K562 (cell line): ENCODE results near the gene KLHDC7B. TPM values are rescaled to one million over a fixed set of nuclear protein-coding genes. Genes with fewer than 3 reads are reported as not detected.

Experiments used
- ATAC-seq: fragments of 200-7000 bp; cut with Tn5 transposase; 3 replicates; pipeline ENCODE4 v1.9.1; 2020; ENCODE audit warnings: moderate library complexity
- BruUV-seq: library from RNA; stranded (reverse); fragments of 400-500 nt; replicated peaks from 2 replicates; lab custom pipeline; 2021; lab: Mats Ljungman, UMichigan
- CTCF ChIA-PET: fragments of 300-600 bp; formaldehyde crosslinking; extraction: SDS; loops from one replicate; lab custom pipeline; 2021; ENCODE audit warnings: low intra/inter-chr PET ratio; lab: Yijun Ruan, JAX
- POLR2A ChIA-PET: fragments of 300-600, 350-650 bp; sonication (Branson Sonifier 250); formaldehyde crosslinking; extraction: SDS; loops from one replicate; lab custom pipeline; 2021; ENCODE audit warnings: antibody characterized with exemption, inconsistent platforms; lab: Yijun Ruan, JAX
- DNase-seq, 4 experiments: peaks; one replicate each; pipeline versions ENCODE4 v3.0.0 to v3.0.0-alpha.2; 2011 to 2018; ENCODE audit warnings: low spot score in 3 of 4, mixed read lengths in 3 of 4; ENCODE audit errors: extremely low read depth in 1 of 4
- FAIRE-seq: peaks from 2 replicates; lab custom pipeline; 2011; peaks lifted over from hg19 to GRCh38; lab: Jason Lieb, UNC
- H2AFZ ChIP-seq: 2 replicates; pipeline ENCODE4 v1.6.0; 2011; ENCODE audit warnings: low read depth, low read length, control low read depth, inconsistent platforms
- H3K27ac ChIP-seq: fragments of 200-600 bp; 3 replicates; pipeline ENCODE4 v1.8.0; 2011; ENCODE audit warnings: low read depth, mild to moderate bottlenecking, control low read depth, inconsistent platforms, low read length, moderate library complexity, mixed read lengths; ENCODE audit errors: extremely low read depth
- H3K27me3 ChIP-seq, 2 experiments: fragments of 300-600 bp in 1 of 2; 2 replicates in 1 of 2; 3 replicates in 1 of 2; pipeline versions ENCODE4 v1.6.0 to v1.8.0; 2011; ENCODE audit warnings: inconsistent platforms in 2 of 2, low read length in 2 of 2, mild to moderate bottlenecking in 1 of 2, mixed read lengths in 1 of 2, moderate library complexity in 1 of 2; ENCODE audit not compliant: control insufficient read depth in 2 of 2, insufficient read depth in 2 of 2
- H3K36me3 ChIP-seq: fragments of 300-600 bp; 3 replicates; pipeline ENCODE4 v1.8.0; 2011; ENCODE audit warnings: mild to moderate bottlenecking, low read length, inconsistent platforms; ENCODE audit not compliant: control insufficient read depth, insufficient read depth
- H3K4me1 ChIP-seq, 2 experiments: fragments of 200-600 bp in 1 of 2; replicated peaks in 1 of 2; 2 replicates in 1 of 2; 3 replicates in 1 of 2; pipeline versions ENCODE4 v1.5.1 to v1.8.0; 2011; ENCODE audit warnings: inconsistent platforms in 2 of 2, low read length in 2 of 2, mild to moderate bottlenecking in 1 of 2, mixed read lengths in 1 of 2, moderate library complexity in 1 of 2; ENCODE audit not compliant: control insufficient read depth in 2 of 2, insufficient read depth in 2 of 2
- H3K4me2 ChIP-seq: 2 replicates; pipeline ENCODE4 v1.6.1; 2011; ENCODE audit warnings: low read length, control low read depth, inconsistent platforms, mixed read lengths; ENCODE audit not compliant: insufficient read depth
- H3K4me3 ChIP-seq: fragments of 200-600 bp; sonication (generic), shearing (Covaris generic); 2 replicates; pipeline ENCODE4 v1.5.1; 2016; ENCODE audit warnings: control low read depth, inconsistent platforms
- H3K79me2 ChIP-seq: fragments of 200-600 bp; 3 replicates; pipeline ENCODE4 v1.8.0; 2011; ENCODE audit warnings: low read length, inconsistent platforms; ENCODE audit not compliant: control insufficient read depth, insufficient read depth
- H3K9ac ChIP-seq, 2 experiments: 2 replicates each; pipeline versions ENCODE4 v1.6.0 to v1.6.1; 2011; ENCODE audit warnings: low read depth in 2 of 2, low read length in 2 of 2, control low read depth in 1 of 2, inconsistent platforms in 1 of 2, mild to moderate bottlenecking in 1 of 2, mixed read lengths in 1 of 2; ENCODE audit not compliant: insufficient read depth in 1 of 2
- H3K9me1 ChIP-seq: one replicate; pipeline ENCODE4 v1.6.0; 2011; ENCODE audit warnings: inconsistent platforms, mild to moderate bottlenecking, low read length, moderate library complexity; ENCODE audit not compliant: control insufficient read depth, insufficient read depth
- H3K9me3 ChIP-seq: replicated peaks from 2 replicates; pipeline ENCODE4 v1.5.1; 2011; ENCODE audit warnings: low read depth, low read length, inconsistent platforms; ENCODE audit not compliant: control insufficient read depth, insufficient read depth
- H4K20me1 ChIP-seq: replicated peaks from 2 replicates; pipeline ENCODE4 v1.6.1; 2011; ENCODE audit warnings: low read length, inconsistent platforms, mixed read lengths; ENCODE audit not compliant: control insufficient read depth, insufficient read depth
- ELF4 ChIP-seq: fragments of 450-650 bp; formaldehyde crosslinking; IDR thresholded peaks from 2 replicates; pipeline ENCODE4 v1.4.0; 2022; ENCODE audit warnings: missing genetic modification characterization
- HDAC1 ChIP-seq, 2 experiments: fragments of 450-650 bp; IDR thresholded peaks; 2 replicates each; pipeline ENCODE4 v1.6.1; 2016 to 2017; ENCODE audit warnings: inconsistent platforms in 1 of 2, mild to moderate bottlenecking in 1 of 2, moderate library complexity in 1 of 2
- HNRNPL ChIP-seq: fragments of 200-400 bp; formaldehyde crosslinking; IDR thresholded peaks from 2 replicates; pipeline ENCODE4 v1.6.1; 2017; ENCODE audit warnings: low read depth, mild to moderate bottlenecking, low read length
- OTX1 ChIP-seq: fragments of 450-650 bp; formaldehyde crosslinking; IDR thresholded peaks from 2 replicates; pipeline ENCODE4 v1.4.0; 2022; ENCODE audit warnings: mild to moderate bottlenecking
- PPARD ChIP-seq: fragments of 250-450 bp; sonication (Bioruptor Pico); IDR thresholded peaks from 2 replicates; pipeline ENCODE4 v1.8.0; 2022; ENCODE audit warnings: inconsistent platforms, mild to moderate bottlenecking, moderate library complexity
- SNRNP70 ChIP-seq: fragments of 200-400 bp; formaldehyde crosslinking; optimal IDR thresholded peaks from 2 replicates; pipeline ENCODE3; 2017; ENCODE audit warnings: low read depth, low read length
- WHSC1 ChIP-seq: IDR thresholded peaks from one replicate; pipeline ENCODE4 v1.6.1; 2012; ENCODE audit warnings: low read length, control low read depth, inconsistent platforms
- ZBTB26 ChIP-seq: fragments of 450-650 bp; formaldehyde crosslinking; IDR thresholded peaks from 2 replicates; pipeline ENCODE4 v1.4.0; 2022; ENCODE audit warnings: missing genetic modification characterization
- ZNF217 ChIP-seq: sonication (generic); formaldehyde crosslinking; IDR thresholded peaks from 2 replicates; pipeline ENCODE4 v1.8.0; 2022; ENCODE audit warnings: mild to moderate bottlenecking, missing genetic modification reagents
- WGBS: fragments of 100-300 bp; shearing (Covaris generic); methylation state at CpG from one replicate; pipeline ENCODE4 v1.1.6; 2016; ENCODE audit warnings: low coverage, mixed read lengths; ENCODE audit not compliant: insufficient coverage; ENCODE audit errors: missing lambda C conversion rate; 5-methylcytosine and 5-hydroxymethylcytosine counted together
- in situ Hi-C: fragments of 300-500 bp; cut with MboI; formaldehyde crosslinking; loops from 4 replicates; pipeline ENCODE4 v1.15.0; 2018; ENCODE audit warnings: inconsistent platforms, mixed read lengths
- intact Hi-C: fragments of 100-400 bp; cut with micrococcal nuclease; formaldehyde crosslinking; loops from 2 replicates; pipeline ENCODE4 v1.14.2; 2022
- polyA plus RNA-seq, 8 experiments: library from polyadenylated mRNA; depleted of rRNA in 4 of 8; stranded (reverse) in 5 of 8; unstranded in 3 of 8; fragments of >200 nt; fragmentation: Nextera tagmentation in 2 of 8; fragmentation: Illumina TruSeq in 1 of 8; extraction: Ambion mirVana in 2 of 8; extraction: Trizol in 1 of 8; gene quantifications; 2 replicates each; pipeline versions ENCODE4 v1.2.1 to v1.2.3, GENCODE V29; 2011 to 2014; ENCODE audit warnings: inconsistent platforms in 1 of 8, missing spikeins in 1 of 8
- total RNA-seq, 7 experiments: library from RNA; depleted of rRNA in 6 of 7; stranded (reverse); fragments of >200 nt in 6 of 7; fragmentation: Illumina TruSeq in 2 of 7; extraction: Trizol in 2 of 7; gene quantifications; 2 replicates each; pipeline versions ENCODE4 v1.2.1 to v1.2.3, GENCODE V29; 2011 to 2021; ENCODE audit warnings: low replicate concordance in 1 of 7
- TF ChIP-seq, protein P1 (sequence below): IDR thresholded peaks from 2 replicates; pipeline ENCODE4 v1.6.1; 2012; ENCODE audit warnings: low read depth, low read length, improper control_type of control experiment, borderline replicate concordance
- TF ChIP-seq, protein P2 (sequence below): fragments of 250-450 bp; sonication (Bioruptor Pico); IDR thresholded peaks from 2 replicates; pipeline ENCODE4 v1.5.0; 2021; ENCODE audit warnings: mild to moderate bottlenecking, borderline replicate concordance

The KLHDC7B gene
- total and polyA plus RNA-seq, 9 of the 15 experiments (the other 6 are each of a cell fraction or from before 2014, with no cell fraction given): 0.04 to 0.22 (median 0.05) TPM; not detected in 4

DNA sequence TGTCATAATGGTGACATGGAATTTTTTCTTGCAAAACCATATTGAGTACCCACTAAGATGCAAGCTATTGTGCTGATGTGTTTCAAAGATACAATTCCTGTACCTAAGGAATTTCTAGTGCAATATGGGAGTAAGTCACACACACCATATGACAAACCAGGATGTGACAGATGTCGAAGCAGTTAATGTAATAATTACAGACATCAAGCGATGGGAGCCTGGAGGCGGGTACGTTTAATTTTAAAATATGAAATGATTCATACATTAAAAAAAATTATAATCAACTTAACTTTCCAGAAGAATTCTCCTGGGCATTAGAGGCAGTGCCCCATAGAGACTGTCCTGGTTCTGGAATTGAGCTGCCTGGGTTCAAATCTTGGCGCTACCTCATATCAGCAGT lies 11.0 kb downstream of the KLHDC7B start:
- no peaks in the 10 kb centered on the region for H3K9me3 ChIP-seq
- WGBS: 30% methylated on average over 5 of the region's 5 CpGs
- no peaks in the 10 kb centered on the region for H3K9me1 ChIP-seq
- DNase-seq (no peak), ATAC-seq (no peak), FAIRE-seq (no peak)
- CTCF ChIA-PET: no interaction called here
- no peaks in the 10 kb centered on the region for H3K79me2 ChIP-seq
- intact Hi-C loops (no loop called here), in situ Hi-C loops (no loop called here)
- POLR2A ChIA-PET: interaction anchor here (0.6 to 1.6 kb wide), 3 partner anchors 8 to 23 kb away, joined by 3 to 6 read pairs (median 3); no protein-coding TSS in a partner anchor
- no peaks in the 10 kb centered on the region for H4K20me1 ChIP-seq
- no peak overlapping the region for H3K9ac ChIP-seq
- H3K27ac ChIP-seq: no peak overlapping the region
- no peaks in the 10 kb centered on the region for H3K36me3 ChIP-seq
- no peak overlapping the region for H3K4me3 ChIP-seq
- H3K4me1 ChIP-seq: no peaks in the 10 kb centered on the region; a peak in 1 of 5 replicates
- no peak overlapping the region for H2AFZ ChIP-seq
- BruUV-seq: no TSS peak
- TF ChIP-seq HDAC1 (IDR thresholded peaks at IDR 0.05) (no peak), OTX1 (no peak), SNRNP70 (no peak), PPARD (no peak), ZNF217 (CRISPR knock-in tag) (no peak), ELF4 (no peak), HNRNPL (no peak), ZBTB26 (CRISPR knock-in tag) (no peak), WHSC1 (no peak)
- TF ChIP-seq, protein P1, sequence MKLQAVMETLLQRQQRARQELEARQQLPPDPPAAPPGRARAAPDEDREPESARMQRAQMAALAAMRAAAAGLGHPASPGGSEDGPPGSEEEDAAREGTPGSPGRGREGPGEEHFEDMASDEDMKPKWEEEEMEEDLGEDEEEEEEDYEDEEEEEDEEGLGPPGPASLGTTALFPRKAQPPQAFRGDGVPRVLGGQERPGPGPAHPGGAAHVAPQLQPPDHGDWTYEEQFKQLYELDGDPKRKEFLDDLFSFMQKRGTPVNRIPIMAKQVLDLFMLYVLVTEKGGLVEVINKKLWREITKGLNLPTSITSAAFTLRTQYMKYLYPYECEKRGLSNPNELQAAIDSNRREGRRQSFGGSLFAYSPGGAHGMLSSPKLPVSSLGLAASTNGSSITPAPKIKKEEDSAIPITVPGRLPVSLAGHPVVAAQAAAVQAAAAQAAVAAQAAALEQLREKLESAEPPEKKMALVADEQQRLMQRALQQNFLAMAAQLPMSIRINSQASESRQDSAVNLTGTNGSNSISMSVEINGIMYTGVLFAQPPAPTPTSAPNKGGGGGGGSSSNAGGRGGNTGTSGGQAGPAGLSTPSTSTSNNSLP: no peak
- TF ChIP-seq, protein P2, sequence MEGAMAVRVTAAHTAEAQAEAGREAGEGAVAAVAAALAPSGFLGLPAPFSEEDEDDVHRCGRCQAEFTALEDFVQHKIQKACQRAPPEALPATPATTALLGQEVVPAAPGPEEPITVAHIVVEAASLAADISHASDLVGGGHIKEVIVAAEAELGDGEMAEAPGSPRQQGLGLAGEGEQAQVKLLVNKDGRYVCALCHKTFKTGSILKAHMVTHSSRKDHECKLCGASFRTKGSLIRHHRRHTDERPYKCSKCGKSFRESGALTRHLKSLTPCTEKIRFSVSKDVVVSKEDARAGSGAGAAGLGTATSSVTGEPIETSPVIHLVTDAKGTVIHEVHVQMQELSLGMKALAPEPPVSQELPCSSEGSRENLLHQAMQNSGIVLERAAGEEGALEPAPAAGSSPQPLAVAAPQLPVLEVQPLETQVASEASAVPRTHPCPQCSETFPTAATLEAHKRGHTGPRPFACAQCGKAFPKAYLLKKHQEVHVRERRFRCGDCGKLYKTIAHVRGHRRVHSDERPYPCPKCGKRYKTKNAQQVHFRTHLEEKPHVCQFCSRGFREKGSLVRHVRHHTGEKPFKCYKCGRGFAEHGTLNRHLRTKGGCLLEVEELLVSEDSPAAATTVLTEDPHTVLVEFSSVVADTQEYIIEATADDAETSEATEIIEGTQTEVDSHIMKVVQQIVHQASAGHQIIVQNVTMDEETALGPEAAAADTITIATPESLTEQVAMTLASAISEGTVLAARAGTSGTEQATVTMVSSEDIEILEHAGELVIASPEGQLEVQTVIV (CRISPR knock-in tag): no peak
- no peak overlapping the region for H3K4me2 ChIP-seq
- H3K27me3 ChIP-seq: 0 out of 5 replicates have a peak, but pooled peaks cover 0 to 4% of the 10 kb centered on the region in 2 experiments
